Measurements from ENCODE around the gene CATSPERE.

DNA sequence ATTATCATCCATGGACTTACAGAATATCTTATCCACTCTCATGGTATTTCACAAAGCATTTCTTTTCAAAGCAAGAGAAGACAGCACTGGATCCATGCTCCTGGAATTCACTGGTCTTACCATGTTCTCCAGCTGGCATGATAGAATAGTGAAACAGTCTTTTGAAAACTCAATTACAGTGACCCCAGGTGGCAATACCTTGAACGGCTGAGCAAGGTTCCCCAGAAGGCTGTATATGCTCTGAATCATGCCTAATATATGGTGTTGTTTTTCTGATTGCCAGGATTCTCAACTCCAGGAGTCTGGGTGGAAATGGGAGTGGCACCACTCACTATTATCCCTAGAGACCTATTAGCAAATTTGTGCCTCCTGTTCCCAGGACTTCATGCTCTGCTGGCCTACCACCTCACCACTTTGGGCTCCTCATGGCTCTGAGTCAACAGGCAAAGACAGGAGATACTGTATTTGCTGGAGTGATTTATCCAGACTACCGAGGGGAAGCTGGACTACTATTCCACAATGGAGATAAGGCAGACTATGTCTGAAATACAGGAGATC is 87.6 kb downstream of the CATSPERE start:
- TF ChIP-seq, protein P1, sequence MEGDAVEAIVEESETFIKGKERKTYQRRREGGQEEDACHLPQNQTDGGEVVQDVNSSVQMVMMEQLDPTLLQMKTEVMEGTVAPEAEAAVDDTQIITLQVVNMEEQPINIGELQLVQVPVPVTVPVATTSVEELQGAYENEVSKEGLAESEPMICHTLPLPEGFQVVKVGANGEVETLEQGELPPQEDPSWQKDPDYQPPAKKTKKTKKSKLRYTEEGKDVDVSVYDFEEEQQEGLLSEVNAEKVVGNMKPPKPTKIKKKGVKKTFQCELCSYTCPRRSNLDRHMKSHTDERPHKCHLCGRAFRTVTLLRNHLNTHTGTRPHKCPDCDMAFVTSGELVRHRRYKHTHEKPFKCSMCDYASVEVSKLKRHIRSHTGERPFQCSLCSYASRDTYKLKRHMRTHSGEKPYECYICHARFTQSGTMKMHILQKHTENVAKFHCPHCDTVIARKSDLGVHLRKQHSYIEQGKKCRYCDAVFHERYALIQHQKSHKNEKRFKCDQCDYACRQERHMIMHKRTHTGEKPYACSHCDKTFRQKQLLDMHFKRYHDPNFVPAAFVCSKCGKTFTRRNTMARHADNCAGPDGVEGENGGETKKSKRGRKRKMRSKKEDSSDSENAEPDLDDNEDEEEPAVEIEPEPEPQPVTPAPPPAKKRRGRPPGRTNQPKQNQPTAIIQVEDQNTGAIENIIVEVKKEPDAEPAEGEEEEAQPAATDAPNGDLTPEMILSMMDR (IDR thresholded peaks at IDR 0.05): no peak
- no peak for TF ChIP-seq EZH2 (IDR thresholded peaks at IDR 0.05)
- no peak for TF ChIP-seq EZH2phosphoT487 (IDR thresholded peaks at IDR 0.05)

Data from neural progenitor cell (in vitro differentiated cells).